ENCODE measurements around the gene COTL1.

The COTL1 gene

DNA sequence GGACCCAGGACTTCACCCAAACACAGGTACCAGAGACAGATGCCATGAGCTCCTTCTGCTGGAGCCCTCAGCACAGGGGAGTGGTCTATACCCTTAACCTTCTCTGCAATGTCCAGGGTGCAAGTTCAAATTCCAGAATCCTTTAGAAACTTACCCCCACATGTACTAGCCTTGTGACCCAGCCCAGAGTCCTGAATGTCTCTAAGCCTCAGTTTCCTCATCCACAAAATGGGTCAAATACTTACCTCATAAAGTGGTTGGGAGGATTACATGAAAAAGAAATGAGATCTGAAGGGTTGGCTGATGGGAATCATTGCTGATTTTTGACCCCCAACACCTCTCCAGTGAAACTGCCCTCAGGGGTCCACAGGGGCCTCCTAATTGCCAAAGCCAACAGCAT lies 21.7 kb downstream of the COTL1 start:
- no peak for DNase-seq (ENCODE audit: low read depth)

DNA sequence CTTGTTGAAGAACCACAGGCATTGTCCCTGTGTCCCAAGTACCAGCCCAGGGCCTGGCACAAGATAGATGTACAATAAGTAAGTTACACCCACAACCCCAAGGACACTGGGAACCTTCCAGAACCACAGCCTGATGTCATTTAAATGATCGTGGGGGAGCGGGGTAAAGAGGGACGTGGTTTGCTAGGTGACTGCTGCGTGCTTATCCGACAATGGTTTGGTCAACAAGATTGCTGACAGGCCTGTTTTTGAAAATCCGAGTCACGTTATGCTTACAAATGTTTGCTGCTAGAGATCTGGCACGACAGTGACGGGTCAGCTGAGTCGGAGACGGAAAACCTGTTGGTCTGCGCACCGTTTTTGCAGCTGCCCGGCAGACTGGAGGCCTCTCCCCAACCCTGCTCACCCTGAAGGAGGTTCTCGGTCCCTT lies 22.8 kb downstream of the COTL1 start:
- no peak for DNase-seq (ENCODE audit: low read depth)

DNA sequence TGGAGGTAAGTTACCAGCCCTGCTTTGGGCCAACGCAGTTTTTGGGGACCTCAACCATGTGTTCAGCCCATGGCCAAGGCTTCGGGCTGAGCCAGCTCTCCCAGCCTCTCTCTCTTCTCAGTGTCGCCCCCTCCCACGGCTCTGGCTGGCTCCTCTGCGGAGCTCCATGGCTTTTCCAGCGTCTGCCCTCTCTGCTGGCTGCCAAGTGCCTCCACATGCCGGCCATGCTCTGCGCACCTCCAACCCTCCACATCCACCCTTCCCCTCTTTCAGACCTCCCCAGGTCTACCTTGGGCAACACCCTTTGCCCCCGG lies 23.2 kb downstream of the COTL1 start:
- no peak for DNase-seq (ENCODE audit: low read depth)

DNA sequence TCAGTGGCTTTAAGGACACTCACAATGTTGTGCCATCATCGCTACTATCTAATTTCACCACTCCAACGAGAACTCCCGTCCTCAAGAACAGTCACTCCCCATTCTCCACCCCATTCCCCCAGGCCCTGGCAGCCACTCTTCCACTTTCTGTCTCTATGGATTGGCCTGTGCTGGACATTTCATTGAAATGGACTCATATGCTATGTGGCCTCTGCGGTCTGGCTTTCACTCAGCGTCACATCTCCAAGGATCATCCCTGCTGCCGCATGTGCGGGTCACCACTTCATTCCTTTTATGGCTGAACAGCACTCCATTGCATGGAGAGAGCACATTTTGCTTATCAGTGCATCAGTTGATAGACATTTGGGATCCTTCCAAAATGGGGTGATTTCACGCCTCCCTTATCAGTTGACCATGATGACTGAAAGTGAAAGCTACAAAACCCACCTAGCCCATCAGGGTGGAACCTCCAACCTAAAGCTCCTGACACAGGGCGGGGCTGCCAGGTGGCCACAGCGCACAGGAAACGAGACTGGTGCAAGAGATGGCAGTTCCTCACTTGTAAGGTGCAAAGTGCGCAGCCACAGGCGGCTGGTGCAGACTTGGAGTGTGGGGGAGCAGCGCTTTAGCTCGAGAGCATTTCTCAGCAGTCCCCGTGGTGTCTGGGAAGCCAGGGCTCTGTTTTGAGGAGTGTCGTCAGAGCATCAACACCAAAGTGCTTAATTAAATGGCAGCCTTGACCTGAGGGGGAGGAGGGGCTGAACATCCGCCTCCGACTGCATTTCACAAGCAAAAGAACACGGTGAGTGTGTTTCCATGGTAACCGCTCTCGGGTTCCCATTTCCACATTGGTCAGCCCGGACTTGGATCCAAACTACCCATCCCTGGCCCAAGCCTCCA lies 23.8 kb downstream of the COTL1 start:
- peak; percentile 58 for DNase-seq (ENCODE audit: low read depth)

DNA sequence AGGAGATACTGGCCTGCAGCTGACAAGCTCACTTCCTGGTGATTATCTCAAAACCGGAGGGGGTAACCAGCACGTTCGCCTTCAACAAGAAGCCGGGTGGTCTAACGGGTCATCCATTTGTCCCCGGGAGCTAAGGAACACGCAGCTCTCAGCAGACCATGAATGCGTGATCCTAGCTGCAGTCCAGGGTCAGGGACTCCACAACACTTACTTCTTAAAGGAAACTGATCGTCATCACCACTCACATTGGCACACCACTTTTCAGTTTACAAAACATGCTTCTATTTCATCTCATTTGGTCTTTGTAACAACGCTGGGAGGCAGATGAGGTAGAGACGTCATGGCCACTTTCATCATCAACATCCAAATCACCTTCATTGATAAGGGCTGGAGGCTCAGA lies 25.2 kb downstream of the COTL1 start:
- DNase-seq (ENCODE audit: low read depth), result no peak

DNA sequence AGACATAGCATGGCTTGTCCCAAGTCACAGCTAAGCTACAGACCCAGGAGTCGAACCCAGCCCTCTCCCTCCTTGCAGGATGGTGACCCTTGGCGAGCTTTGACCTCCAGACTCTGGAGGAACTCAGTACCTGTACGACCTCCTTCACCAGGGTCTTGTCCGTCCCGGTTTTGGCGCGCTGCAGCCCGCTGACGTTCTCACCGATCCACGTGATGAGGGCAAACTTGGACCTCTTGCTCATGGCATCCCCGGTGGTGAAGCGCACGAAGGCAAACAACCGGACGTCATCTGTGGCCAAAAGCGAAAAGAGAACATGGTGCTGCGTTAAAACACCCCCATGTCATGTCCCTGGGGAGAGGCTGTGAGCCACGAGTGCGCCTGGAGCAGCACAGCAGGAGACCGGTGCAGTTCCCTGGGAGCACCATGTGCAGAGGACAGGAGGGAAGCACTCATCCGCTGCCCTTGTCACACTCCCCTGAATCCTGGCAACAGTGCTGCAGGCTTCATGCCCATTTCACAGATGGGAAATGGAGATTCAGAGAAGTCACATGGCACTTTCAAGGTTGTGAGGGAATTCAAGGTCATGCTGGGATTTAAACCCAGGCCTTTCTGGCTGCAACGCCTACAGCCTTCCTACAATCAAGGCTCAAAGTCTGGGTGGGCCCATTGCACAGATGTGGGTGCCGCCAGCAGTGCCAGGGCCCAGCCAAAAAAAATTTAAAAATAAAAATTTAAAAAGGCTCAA lies 27.7 kb downstream of the COTL1 start:
- DNase-seq (ENCODE audit: low read depth), result no peak

DNA sequence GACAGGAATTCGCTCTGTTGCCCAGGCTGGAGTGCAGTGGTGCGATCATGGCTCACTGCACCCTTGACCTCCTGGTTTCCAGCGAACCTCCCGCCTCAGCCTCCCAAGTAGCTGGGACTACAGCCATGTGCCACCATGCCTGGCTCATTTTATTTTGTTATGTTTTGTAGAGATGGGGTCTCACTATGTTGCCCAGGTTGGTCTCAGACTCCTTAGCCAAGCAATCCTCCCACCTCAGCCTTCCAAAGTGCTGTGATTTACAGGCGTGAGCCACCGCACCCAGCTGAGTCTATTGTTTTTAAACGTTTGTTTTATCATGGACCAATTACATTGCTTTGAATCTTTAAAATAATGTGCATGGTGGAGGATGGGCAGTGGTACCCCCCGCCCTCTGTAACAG lies 28.9 kb downstream of the COTL1 start:
- DNase-seq (ENCODE audit: low read depth), result no peak

DNA sequence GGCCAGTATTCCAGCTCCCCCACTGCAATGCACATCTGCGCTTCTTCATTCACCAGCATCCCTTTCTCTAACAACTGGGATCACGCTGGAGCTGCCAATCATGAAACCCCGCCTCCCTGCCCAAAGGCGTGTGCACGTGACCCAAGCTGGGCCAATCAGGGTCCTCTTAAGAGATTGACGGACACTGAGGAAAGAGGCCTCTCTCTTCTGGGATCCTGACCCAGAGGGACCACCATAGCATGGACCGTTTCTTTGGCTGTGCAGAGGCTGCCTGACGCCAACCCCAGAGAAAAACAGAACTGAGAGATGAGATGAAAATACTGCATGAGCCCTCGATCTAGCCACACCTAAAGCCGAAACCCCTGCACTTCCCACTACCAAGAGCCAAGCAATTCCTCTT lies 32.0 kb downstream of the COTL1 start:
- DNase-seq (ENCODE audit: low read depth), result no peak

DNA sequence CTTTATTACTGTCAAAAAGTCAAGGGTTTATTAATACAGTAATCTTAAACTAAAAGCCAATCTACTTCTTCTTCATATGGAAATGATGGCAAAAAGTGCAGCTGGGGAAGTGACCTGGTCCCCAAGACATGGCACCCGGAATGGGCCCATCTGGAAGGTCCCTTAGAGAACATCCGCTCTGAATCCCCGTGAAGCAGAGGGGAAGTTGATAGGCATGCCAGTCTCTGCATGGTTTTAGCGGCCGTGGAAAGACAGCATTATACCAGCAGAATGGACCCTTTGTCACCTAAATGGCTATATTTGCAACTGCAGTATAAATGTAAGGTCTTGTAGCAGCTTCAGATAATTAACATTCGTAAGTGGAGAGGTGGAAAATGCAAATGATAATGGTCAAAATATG lies 32.4 kb downstream of the COTL1 start:
- no peak for DNase-seq (ENCODE audit: low read depth)

DNA sequence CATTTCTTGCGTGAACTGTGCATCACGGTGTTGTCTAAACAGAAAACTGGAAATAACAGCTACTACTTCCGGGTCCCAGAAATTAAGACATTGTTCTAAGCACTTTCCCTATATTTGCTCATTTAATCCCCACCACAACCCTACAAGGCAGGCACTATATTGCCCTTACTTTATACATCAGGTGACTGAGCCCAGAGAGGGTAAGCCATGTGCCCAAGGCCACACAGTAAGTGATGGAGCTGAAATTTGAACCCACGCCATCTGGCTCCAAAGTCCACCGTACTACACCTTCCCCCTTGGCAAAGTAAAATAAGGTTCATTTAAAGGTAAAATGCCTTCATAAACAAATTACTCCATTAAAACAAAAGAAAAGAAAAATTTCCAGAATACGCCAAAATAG lies 33.2 kb downstream of the COTL1 start:
- DNase-seq (ENCODE audit: low read depth), result no peak

DNA sequence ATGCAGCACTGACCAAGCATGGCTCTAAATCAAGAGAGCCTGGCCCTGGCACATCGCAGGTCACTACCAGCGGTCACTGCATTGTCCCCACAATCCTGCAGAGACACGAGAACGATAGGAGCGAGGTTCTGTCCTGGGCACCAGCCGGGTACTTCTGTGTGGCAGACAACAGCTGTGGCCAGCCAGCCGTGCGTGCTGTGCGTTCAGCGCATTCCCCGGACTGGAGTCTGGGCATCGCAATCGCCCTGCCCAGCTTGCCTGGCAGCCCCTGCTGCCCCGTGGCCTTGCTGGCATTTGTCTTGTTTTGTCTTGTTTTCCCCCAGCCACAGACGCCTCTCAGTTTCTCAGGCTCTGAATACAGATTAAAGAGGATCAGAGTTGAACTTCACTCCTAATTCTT lies 33.9 kb downstream of the COTL1 start:
- DNase-seq (ENCODE audit: low read depth), result no peak

DNA sequence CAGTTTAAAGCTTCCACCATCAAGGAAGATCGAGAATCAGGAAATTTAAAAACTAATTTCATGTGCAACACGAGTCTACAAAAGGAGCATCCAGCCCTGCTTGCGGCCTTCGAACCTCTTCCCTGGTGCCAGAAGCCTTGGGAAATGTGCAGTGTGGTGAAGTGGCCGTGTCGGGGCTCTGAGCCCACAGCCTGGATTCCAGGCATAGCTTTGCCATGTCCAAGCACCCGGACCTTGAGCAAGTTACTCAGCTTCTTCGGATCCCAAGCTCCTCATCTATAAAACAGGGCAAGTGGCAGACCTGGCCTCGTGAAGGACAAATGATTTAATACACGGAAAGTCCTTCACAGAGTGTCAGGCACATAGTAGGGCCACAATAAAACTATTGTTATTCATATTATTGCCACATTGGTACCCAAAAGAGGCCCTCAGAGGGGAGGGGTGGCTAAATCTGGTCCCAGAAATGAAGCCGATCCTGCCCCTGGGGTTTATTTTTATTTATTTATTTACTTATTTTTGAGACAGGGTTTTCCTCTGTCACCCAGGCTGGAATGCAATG lies 34.8 kb downstream of the COTL1 start:
- no peak for DNase-seq (ENCODE audit: low read depth)

DNA sequence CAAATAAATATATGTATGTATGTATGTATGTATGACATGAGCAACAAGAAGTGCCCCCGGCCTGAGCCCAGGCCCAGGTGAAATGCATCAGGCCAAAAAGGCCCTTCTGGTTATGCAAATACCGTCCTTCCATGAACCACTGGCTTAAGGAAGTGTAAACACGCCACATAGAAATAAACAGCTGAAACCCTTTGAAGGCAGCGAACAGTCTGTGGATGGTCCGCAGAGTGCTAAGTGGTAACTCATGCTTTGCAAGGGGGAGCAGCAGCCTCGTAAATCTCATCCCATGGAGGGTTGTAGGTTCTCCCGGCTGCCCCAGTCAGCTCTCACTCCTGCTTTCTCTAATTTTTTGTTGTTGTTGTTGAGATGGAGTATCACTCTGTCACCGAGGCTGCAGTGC lies 36.7 kb downstream of the COTL1 start:
- DNase-seq (ENCODE audit: low read depth), result no peak

DNA sequence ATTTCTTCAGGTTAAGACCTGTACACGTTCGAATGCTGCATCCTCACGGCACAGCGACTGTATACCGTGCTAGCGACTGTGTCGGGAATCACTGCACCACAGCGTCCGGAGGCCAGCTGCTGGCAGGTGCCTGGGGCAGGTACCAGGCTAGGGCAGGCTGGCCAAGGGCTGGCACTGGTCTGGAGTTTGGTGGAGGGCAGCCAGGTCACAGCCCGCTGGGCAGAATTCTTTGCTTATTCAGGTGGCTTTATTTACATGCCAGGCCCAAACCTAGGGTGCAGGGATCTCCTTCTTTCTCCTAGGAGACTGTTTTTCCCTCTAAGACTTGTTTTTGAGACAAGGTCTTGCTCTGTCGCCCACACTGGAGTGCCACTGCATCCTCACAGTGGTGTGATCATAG lies 37.9 kb downstream of the COTL1 start:
- DNase-seq (ENCODE audit: low read depth), result no peak

DNA sequence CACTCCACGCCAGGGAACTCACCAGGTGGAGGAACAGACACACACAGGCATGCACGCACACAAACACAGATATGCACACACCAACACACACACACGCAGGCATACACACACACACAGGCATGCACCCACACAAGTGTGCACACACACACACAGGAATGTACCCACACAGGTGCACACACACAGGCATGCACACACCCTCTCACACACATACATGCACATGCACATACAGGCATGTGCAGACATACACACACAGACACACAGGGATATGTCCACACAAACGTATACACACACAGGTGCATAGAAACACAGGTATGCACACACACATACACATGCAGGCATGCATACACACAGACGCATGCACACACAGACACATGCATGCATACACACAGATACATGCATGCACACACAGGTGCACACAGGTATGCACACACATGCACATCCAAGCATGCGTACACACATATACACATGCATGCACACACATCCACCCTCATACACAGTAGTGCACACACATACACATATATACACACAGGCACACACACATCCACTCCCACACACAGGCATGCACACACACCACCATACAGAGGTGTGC lies 39.2 kb downstream of the COTL1 start:
- DNase-seq (ENCODE audit: low read depth), result no peak

DNA sequence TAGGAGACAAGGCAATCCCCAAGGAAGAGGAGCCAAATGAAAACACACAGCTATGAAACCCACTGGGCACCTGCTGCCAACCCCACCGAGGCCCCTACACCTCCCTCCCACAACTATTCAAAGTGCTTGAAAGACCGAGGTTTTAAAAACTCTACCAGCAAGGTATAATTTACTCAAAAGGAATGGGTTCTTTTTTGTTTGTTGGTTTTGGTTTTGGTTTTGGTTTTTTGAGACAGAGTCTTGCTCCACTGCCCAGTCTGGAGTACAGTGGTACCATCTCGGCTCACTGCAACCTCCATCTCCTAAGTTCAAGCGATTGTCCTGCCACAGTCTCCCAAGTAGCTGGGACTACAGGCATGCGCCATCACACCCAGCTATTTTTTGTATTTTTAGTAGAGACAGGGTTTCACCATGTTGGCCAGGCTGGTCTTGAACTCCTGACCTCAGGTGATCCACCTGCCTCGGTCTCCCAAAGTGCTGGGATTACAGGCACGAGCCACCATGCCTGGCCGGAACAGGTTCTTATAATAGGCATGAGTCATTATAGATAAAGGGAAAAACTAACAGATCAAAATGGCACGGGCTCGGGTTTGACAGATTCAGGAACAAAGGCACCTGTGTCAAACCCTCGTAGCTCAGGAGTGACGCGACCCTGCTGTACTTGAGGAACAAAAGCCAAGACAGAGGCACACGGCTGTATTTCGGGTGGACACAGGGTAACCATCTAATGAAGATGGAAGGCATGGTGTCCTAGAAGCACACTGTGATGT lies 40.7 kb downstream of the COTL1 start:
- DNase-seq (ENCODE audit: low read depth), result no peak

DNA sequence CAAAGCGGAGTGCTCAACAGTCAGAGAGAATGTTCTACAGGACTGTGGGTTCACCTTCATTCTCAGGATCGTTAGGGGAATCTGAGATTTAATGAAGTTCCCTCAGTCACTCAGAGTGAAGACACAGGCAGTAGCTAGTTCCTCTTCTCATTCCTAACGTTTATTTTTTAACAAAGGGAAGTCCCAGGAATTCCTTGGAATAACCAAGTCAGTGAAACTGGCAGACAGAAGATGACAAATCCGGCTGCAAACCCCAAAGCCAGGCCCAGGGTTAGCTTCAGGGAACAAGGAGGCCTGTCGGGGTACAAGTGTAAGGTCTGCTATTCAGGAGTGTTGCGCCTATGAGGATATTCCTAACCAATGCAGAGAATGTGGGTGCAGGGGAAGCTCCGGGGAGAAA lies 42.0 kb downstream of the COTL1 start:
- no peak for DNase-seq (ENCODE audit: low read depth)

DNA sequence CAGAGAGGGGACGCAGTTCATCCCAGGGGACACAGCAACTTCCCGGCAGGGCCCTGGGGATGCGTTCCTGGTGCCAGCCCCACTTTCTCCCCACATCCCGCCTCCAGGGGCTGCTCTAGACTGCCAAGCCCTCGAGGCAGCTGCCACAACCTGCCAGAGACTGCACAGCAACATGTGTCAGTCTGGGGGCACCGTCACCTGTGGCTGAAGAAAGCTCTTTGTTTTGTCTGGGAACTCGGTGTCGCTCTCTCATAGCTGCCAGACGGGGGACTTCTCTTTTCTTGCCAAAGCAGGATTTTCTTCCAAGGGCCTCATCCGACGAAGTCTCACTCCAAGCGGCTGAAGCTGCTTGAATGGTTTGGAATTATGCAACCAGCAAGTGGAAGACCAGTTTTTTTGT lies 43.7 kb downstream of the COTL1 start:
- no peak for DNase-seq (ENCODE audit: low read depth)

DNA sequence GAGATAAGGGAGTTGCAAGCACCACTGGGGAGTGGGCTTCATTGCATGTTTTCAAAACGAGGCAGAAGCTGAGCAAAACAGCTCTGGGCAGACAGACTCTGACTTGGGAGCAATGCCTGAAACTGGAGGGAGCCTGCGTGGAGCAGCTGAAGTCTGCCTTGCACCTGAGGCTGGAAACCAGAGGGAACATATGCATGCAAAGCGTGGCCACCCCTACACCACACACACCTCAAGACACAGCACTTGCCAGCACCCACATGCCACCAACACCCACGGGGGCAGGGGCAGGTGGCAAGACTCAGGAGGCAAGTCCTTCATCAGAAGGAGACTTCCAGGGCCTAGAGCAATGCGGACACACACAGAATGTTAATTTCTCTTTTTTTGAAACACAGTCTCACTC lies 45.8 kb downstream of the COTL1 start:
- no peak for DNase-seq (ENCODE audit: low read depth)

DNA sequence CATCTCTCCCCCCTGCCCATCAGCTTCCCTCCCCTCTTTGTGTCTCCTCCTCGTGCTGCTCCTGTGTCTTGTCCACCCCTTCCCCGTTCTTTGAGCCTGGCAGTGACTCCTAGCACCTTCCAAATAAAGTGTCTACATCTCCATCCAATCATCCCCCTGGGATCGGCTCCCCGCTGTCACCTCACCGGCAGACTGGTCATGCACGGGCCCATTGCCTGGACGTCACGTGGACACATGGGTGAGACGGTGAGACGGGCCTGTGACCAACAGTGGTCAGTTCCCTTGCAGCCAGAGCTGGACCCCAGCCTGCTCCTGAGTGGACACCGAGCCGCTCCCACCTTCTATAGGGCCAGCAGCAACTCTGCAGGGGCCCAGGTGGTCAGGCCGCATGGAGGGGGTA lies 46.4 kb downstream of the COTL1 start:
- DNase-seq (ENCODE audit: low read depth), result no peak

DNA sequence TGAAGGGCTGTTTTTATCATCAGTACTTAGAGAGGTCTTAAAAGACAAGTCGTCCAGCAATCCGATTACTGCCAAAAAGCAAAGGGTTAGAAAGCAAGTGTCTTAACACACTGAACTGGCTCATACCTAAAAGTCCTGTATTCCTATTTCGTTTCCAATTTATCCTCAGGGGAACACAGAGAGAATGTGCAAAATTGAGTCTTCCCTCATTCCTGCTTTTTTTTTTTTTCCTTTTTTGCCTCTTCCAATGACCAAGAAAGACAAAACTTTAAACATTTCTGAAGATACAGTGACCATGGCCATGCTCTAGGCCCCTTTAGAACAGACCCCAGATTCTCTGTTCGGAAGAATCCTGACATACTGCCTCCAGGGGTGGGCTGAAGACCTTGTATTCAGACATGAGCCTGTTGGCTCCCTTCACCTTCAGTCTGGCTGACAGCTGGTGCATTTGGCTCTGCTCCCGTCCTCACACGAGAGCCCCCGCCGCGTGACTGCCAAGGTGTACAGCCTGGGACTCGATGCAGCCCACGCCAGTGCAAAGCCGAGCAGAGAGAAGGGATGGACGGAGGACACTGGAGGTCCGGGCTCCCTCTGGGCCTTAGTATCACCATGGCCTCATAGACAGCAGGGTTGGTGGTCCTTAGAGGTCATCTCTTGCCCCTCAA lies 47.0 kb downstream of the COTL1 start:
- DNase-seq (ENCODE audit: low read depth), result no peak

All from stimulated activated CD8-positive, alpha-beta memory T cell treated with anti-CD3 and anti-CD28 coated beads, Interleukin-12 subunit alpha, Interleukin-12 subunit beta, amount 100 ng/mL, for 1 hour (primary cell).